Adipocyte (in vitro differentiated cells): ENCODE data around the gene DLL4.

Experiments used
- DNase-seq: peaks from one replicate; pipeline ENCODE4 v3.0.0-alpha.2; 2015; ENCODE audit warnings: low read depth
- H3K27me3 ChIP-seq: replicated peaks from 2 replicates; pipeline ENCODE4 v1.7.0; 2013; ENCODE audit warnings: mild to moderate bottlenecking, low read length, moderate library complexity; ENCODE audit not compliant: control insufficient read depth, insufficient read depth
- H3K36me3 ChIP-seq: 2 replicates; pipeline ENCODE4 v1.7.0; 2013; ENCODE audit warnings: low read length, mild to moderate bottlenecking, moderate library complexity; ENCODE audit not compliant: control insufficient read depth, insufficient read depth, severe bottlenecking
- H3K4me1 ChIP-seq: 2 replicates; pipeline ENCODE4 v1.7.0; 2013; ENCODE audit warnings: mild to moderate bottlenecking, low read length, moderate library complexity; ENCODE audit not compliant: control insufficient read depth, insufficient read depth
- H3K4me3 ChIP-seq: 2 replicates; pipeline ENCODE4 v1.7.0; 2013; ENCODE audit warnings: mild to moderate bottlenecking, low read length, moderate library complexity
- H3K9ac ChIP-seq: 2 replicates; pipeline ENCODE4 v1.7.0; 2013; ENCODE audit warnings: mild to moderate bottlenecking, low read length, moderate library complexity
- H3K9me3 ChIP-seq: 2 replicates; pipeline ENCODE4 v1.7.0; 2013; ENCODE audit warnings: mild to moderate bottlenecking, low read length, moderate library complexity; ENCODE audit not compliant: control insufficient read depth

Gene DLL4

DNA sequence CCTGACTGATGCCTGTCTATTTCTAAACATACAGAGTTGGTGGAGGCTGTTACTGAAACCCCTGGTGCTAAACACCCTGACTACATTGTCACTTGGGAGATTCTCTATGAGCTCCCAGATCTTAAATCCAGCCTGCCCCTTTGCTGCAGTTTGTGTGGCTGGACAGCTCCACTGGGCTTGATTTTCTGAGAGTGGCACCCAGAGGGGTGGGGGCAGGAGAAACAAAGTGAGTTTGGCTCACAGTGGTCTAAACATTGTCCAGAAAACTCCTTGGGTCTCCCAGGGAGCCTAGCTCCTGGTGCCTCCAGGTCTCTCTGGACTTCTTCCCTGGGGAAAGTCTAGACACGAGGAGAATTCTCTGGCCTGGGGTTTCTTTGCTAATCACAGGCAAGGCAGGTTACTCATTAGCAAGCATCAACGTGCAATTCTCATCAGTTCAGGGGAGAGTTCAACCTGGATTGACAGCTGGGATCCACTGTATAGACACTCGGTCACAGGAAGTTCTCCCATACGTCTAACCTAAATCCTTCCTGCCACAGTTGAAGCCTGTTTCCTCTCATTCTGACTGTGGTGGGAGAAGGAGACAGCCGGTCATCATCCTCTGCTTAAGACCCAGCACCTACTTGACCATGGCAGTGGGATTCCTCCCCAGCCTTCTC is 7.1 kb upstream of the DLL4 start:
- no peaks in the 10 kb centered on the region for H3K9me3 ChIP-seq
- H3K4me1 ChIP-seq: peaks cover 4% of the 10 kb centered on the region
- no peak overlapping the region for H3K9ac ChIP-seq
- H3K4me3 ChIP-seq: no peak overlapping the region
- peaks cover 46% of the 10 kb centered on the region for H3K27me3 ChIP-seq
- DNase-seq: no peak
- H3K36me3 ChIP-seq: no peaks in the 10 kb centered on the region

DNA sequence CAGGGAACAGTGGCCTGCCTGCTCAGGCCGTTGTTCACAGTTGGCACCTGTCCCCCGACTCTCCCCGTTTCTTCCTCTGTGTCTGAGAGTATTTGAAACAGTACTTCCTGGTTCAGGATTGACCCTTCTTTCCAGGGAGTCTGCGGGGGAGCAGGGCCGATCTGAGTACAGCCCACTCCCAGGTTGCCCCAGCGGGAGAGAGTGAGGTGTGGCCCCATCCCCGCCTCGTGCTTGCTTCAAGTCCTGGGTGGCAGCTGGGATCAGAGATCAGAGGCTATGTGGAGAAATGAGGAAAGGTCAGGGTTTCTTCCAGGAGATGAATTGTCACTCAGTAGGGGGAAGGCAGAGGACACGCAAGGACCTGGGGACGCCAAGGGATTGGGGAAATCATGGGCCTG is 6.5 kb upstream of the DLL4 start:
- peaks cover 4% of the 10 kb centered on the region for H3K4me1 ChIP-seq
- no peak overlapping the region for H3K9ac ChIP-seq
- DNase-seq: no peak
- H3K36me3 ChIP-seq: no peaks in the 10 kb centered on the region
- peaks cover 46% of the 10 kb centered on the region for H3K27me3 ChIP-seq
- no peaks in the 10 kb centered on the region for H3K9me3 ChIP-seq
- no peak overlapping the region for H3K4me3 ChIP-seq

DNA sequence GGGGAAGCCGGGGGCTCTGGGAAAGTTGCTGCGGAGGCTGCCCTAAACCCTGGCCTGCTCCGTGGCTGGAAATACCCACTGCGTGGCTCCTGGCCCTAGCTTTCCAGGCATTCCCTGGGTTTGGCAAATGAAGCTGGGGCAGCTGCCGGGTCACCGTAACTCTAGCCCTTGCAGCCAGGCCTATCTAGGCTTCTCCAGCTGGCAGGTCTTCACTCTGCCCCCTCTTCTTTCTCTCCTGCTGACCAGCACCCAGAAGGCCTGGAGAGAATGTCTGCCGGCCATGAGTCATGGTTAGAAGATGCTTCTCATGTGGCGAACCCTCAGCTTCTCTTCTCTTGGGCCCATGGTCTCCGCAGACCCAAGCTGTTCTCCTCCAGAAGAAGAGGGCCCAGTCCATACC is 5.6 kb upstream of the DLL4 start:
- no peak overlapping the region for H3K9ac ChIP-seq
- peaks cover 43% of the 10 kb centered on the region for H3K27me3 ChIP-seq
- peaks cover 4% of the 10 kb centered on the region for H3K4me1 ChIP-seq
- DNase-seq: no peak
- no peaks in the 10 kb centered on the region for H3K9me3 ChIP-seq
- H3K36me3 ChIP-seq: no peaks in the 10 kb centered on the region
- H3K4me3 ChIP-seq: no peak overlapping the region

DNA sequence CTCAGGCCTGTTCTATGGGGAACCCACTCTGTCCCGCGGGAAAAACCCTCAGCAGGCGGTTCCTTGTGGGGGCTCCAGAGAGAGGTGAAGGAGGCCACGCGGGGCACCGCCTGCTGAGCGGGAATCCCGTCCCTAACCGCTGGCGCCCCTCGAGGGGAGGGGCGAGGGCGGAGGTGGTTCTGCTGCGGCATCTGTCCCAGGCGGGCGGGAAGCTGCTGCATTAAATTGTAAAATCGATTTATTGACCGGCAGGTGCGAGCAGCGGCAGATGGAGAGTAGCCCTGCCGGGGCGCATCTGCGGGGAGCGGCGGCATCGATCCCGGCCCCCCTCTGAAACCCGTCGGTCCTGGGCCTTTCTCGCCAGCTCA is 3.7 kb upstream of the DLL4 start:
- DNase-seq: no peak
- Histone ChIP-seq H3K36me3 (no peaks in the 10 kb centered on the region), H3K9ac (no peak overlapping the region), H3K9me3 (no peaks in the 10 kb centered on the region), H3K4me1 (peaks cover 18% of the 10 kb centered on the region), H3K4me3 (no peak overlapping the region), H3K27me3 (peaks cover 59% of the 10 kb centered on the region)

DNA sequence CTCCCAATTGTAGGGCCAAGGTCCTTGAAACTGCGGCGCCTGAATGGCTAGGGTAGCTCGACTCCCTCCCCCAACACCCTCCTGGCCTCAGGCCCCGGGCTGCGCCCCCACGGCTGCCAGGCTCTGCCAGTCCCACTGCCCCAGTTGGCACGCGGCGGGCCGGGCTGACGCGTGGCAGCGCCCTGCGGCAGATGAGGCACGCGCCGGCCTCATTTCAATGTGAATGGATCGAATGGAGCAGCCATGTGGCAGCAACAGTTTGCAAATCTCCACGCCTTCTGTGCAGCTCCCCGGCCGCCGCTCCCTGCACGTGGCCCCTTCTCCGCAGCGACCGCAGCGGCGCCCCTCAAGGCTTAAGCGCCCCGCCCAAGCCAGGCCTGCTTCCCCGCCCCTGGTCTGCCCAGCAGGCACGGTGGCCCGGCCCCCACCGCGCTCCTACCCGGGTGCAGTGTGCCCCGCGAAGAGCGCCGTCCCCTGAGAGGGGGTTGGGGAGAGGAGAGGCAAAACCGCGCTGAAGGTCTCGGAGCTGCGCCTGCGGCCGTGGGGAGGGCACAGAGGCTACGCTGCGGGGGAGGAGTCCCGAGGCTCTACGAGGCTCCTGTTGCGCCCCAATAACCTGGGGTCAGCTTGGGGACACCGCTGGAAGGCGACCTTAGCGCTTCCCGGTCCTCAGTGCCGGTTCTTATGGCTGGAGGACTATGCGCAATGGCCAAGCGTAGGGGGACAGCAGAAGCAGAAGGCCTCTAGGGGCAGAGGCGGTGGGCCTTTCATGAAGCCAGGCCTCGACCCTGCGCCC is 3.1 kb upstream of the DLL4 start:
- Histone ChIP-seq H3K4me1 (peaks cover 21% of the 10 kb centered on the region), H3K9me3 (no peaks in the 10 kb centered on the region), H3K4me3 (peak overlapping the region; percentile 52), H3K36me3 (no peaks in the 10 kb centered on the region), H3K27me3 (peaks cover 60% of the 10 kb centered on the region), H3K9ac (no peak overlapping the region)
- no peak for DNase-seq

DNA sequence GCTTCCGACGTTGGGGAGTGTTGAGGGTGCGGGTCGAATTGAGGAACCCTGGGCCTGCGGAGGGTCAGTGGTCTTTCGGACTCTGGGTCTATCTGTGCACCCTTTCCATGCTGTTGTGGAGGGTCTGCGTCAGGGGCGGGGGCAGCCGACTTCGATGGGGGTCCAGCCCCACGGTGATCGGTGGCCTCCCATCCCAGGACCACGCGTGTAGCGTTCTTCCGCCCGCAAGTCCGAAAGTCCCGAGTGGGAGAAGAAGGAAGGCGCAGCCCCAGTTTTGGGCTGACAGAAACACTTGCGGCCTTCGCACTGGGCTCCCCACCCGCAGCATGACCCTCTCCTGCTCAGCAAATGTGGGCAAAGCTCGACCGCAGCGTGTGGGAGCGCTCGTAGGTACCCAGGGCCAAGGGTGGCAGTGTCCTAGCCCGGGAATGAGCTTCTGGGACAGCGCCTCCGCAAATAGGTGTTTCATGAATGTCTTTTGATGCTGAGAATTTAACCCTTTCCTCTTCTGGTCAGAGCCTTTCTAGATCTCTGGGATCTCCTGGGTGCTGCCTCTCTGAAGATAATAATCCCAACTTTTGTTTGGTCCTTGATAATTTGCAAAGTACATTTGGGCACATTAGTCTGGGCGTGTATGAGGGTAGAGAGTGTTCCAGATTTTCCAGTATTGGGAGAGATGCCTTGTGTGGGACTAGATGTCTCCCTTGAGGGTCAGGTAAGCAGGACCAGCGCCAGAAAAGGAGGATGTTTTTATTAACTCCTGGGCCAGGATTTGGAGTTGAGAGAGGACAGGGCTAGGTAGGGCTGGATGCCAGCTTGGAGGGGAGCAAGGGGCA is 2.3 kb upstream of the DLL4 start:
- Histone ChIP-seq H3K4me3 (peak overlapping the region; percentile 52), H3K9me3 (no peaks in the 10 kb centered on the region), H3K9ac (no peak overlapping the region), H3K4me1 (peaks cover 21% of the 10 kb centered on the region), H3K27me3 (peaks cover 68% of the 10 kb centered on the region), H3K36me3 (no peaks in the 10 kb centered on the region)
- DNase-seq: no peak

DNA sequence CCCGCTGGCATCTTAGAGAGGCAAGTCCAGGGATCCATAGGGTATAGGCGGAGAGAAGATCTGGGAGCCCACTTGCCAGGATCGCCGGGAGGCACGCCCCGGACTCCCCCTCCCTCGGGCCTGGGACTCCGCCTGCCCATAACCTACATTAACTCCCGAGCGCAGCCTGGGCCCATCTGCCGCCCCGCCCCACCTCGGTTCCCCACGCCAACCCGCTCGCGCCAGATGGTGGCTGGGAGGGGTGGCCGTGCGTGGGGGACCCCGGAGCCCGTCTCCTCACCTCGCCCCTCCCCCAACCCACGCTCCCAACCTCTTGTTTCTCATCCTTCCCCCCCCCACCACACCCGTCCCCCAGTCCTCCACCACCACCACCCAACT is 1.7 kb upstream of the DLL4 start:
- no peaks in the 10 kb centered on the region for H3K9me3 ChIP-seq
- no peak overlapping the region for H3K4me3 ChIP-seq

DNA sequence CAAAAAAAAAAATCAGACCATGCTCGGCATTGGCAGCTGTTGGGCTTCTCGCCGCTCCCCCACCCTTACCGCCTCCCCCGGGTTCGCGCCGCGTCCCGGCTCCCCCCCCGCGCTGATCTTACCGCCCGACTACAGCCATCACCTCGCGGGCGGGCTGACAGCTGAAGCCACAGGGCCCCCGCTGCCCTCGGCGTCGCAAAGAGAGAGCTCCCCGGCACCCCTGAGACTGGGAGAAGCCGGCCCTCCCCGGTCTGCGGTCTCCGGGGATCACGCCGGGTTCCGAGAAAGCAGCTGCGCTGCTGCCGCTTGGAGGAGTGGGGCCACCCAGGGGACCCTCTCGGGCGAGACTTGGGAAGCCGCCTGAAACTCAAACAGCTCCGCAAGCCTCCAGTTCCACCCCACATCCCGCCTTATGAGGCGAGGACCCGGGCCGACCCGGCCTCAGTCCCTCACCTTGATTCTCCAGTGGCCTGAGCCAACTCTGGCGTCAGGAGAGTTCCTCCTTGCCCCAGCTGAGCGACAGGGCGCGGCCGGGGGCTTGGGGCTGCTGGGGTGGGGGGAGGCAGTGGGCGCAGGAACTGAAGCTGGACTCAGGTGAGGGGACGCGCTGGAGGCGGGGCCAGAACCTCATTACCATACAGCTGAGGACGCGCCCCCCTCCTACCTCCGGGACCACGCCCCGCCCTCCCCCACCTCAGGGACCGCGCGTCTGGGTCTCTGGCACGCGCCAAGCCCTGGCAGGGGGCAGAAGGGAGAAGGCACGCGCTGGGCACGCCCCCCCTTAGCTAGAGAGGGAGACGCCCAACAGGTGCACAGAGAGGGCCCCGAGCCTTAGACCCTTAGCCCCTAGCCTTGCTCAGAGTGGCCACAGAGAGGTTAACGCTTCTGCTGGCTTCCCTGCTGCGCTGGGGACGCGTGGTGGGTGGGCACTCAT is 1.0 kb upstream of the DLL4 start:
- peaks cover 21% of the 10 kb centered on the region for H3K4me1 ChIP-seq
- no peak overlapping the region for H3K4me3 ChIP-seq
- DNase-seq: peak; percentile 36

More for the DNA sequence above, 1.7 kb upstream of the DLL4 start:
- no peak for DNase-seq
- Histone ChIP-seq H3K9ac (no peak overlapping the region), H3K4me1 (peaks cover 21% of the 10 kb centered on the region), H3K36me3 (no peaks in the 10 kb centered on the region), H3K27me3 (peaks cover 74% of the 10 kb centered on the region)

DNA sequence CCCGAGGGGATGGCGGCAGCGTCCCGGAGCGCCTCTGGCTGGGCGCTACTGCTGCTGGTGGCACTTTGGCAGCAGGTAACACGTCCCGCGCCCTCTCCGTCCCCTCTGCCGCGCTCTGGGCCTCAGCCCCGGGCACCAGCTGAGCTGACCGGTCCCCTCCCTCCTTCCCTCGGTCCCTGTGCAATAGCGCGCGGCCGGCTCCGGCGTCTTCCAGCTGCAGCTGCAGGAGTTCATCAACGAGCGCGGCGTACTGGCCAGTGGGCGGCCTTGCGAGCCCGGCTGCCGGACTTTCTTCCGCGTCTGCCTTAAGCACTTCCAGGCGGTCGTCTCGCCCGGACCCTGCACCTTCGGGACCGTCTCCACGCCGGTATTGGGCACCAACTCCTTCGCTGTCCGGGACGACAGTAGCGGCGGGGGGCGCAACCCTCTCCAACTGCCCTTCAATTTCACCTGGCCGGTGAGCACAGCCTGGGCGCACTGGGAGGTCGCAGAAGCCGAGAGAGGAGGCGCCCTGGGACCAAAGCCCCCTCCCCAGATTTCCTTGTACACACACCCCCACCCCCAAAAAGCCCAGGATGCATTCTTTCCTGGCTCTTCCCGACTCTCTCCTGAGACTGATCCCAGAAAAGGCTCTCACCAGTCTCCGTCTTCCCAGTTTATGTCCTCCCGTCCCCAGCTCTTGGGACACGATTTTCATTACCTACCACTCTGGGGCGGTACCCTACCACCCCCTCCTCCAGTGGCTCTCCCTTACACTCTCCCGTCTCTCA is 705 bp downstream of the DLL4 start:
- H3K4me1 ChIP-seq: peaks cover 21% of the 10 kb centered on the region
- H3K27me3 ChIP-seq: peaks cover 65% of the 10 kb centered on the region
- peak; percentile 81 for DNase-seq
- H3K4me3 ChIP-seq: peak overlapping the region; percentile 35
- H3K36me3 ChIP-seq: no peaks in the 10 kb centered on the region
- no peaks in the 10 kb centered on the region for H3K9me3 ChIP-seq
- no peak overlapping the region for H3K9ac ChIP-seq

More for the DNA sequence above, 1.0 kb upstream of the DLL4 start:
- H3K9me3 ChIP-seq: no peaks in the 10 kb centered on the region
- no peak overlapping the region for H3K9ac ChIP-seq
- peaks cover 79% of the 10 kb centered on the region for H3K27me3 ChIP-seq
- no peaks in the 10 kb centered on the region for H3K36me3 ChIP-seq
